NCI-H2107 (cell line): ENCODE results near the gene PPIP5K1.
"Not testable (repeated sequence)": the region's sequence is repeated elsewhere in the genome, so short reads cannot be mapped to it uniquely, and the experiment has no call there.

Experiments
- DNase-seq: peaks from one replicate; lab custom pipeline; 2025; lab: John Stamatoyannopoulos, UW

The PPIP5K1 gene

GRCh38 chr15:43545426-43545825, 44.6 kb downstream of the PPIP5K1 start:
- no peak for DNase-seq

DNA sequence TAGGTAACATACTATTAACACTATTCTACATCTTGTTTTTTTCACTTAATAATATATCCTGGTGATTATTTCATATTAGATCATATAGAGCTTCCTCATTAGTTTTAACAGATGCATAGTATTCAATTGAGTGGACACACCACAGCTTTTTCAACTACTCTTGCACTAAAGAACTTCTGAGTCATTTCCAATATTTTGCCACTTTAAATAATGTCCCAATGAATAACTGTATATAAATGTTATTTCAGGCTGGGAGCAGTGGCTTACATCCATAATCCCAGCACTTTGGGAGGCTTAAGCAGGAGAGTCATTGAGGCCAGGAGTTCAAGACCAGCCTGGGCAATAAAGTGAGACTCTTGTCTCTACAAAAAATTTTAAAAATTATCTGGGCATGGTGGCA, 45.7 kb downstream of the PPIP5K1 start:
- DNase-seq, result no peak

DNA sequence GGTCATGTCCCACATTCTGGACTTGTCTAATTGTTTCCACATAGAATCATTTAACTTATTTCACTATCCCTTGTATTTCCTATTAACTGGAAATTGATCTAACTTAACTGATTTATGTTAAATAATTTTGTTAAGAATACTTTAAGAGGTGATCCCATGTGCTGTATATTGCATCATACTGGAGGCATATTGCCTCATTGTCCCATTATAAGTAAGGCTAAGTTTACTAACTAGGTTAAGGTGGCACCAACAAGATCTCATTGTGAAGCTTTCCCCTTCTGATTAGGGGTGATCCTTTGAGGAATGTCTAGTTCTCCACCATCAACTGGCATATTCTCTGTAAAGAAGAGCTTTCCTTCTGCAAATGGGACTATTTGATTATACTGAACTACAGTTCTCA, 48.2 kb downstream of the PPIP5K1 start:
- DNase-seq, result no peak

DNA sequence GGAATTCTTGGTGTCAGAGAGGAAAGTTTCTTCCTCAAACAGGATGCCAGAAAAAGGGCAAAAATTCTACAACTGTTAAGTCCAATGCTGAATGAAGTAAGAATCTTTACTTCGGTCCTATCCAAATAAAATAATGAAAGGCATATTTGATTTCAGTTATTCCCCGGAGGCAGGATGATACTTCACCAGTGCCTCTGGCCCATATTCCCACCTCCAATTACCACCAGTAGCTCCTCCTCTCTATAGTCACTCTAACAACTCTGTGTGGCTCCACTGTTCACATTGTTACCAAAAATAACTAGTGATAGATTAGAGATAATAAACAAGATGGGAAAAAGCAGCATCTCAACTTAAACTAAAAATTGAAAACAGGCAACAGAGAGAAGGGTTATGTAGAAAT, 51.9 kb downstream of the PPIP5K1 start:
- no peak for DNase-seq

GRCh38 chr15:43534897-43535296, 55.1 kb downstream of the PPIP5K1 start:
- no peak for DNase-seq

GRCh38 chr15:43532826-43533225, 57.2 kb downstream of the PPIP5K1 start:
- DNase-seq, result not testable (repeated sequence)

DNA sequence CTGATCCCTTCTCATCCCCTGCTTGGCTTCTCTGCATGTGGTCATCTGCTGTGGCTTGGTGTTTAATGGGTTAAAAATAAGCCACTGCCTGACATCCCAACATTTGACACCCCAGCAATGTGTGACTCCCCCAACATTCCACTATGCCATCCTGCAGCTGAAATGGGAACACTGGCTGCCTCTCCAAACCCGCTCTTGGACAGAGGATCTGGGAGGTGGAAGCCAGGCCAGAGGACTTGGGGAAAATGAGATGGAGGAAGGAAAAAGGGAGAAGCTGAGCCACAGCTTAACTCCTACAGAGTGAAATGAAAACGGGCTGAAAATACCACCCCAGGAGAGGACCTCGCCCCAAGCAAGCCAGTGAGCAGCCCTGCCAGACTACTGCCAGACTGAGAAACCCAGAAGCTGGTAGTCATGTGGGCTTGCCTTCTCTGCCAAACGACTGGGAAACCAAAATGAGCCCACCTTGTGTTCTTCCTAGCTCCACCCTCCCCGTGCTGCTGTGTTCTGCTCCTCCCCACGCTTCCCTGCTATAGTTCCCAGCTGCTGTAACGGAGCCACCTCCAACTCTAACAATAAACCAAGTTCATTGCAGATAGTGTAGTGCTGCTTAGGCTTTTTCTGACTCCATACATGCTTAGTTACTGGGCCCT, 58.9 kb downstream of the PPIP5K1 start:
- DNase-seq, result no peak

DNA sequence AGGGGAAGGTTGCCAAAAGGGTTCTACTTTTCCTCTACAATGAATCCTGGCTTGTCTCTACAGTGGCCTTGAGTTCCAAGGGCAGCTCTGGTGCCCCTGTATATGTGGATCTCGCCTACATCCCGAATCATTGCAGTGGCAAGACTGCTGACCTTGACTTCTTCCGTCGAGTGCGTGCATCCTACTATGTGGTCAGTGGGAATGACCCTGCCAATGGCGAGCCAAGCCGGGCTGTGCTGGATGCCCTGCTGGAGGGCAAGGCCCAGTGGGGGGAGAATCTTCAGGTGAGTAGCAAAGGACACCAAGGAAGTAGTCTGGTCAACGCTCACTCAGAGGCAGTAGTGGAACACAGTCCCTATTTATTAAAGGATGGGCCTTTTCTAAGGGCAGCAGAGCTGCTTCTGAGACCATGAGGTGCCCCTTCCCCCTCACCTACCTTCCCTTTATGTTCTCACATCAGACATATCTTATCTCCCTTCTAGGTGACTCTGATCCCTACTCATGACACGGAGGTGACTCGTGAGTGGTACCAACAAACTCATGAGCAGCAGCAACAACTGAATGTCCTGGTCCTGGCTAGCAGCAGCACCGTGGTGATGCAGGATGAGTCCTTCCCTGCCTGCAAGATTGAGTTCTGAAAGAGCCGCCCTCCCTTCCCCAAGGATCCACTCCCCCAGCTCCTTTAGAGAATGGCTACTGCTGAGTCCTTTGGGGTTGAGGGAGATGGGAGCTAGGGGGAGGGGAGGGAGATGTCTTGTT, 60.2 kb downstream of the PPIP5K1 start:
- no peak for DNase-seq

- no peak for DNase-seq
These were observed 60.9 kb downstream of the PPIP5K1 start for GRCh38 chr15:43529141-43529540.

DNA sequence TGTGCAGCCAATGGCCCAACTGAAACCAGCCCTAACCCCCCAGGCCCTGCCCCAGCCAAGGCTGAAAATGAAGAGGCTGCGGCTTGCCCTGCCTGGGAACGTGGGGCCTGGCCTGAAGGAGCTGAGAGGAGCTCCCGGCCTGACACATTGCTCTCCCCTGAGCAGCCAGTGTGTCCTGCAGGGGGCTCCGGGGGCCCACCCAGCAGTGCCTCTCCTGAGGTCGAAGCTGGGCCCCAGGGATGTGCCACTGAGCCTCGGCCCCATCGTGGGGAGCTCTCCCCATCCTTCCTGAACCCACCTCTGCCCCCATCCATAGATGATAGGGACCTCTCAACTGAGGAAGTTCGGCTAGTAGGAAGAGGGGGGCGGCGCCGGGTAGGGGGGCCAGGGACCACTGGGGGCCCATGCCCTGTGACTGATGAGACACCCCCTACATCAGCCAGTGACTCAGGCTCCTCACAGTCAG, 61.4 kb downstream of the PPIP5K1 start:
- DNase-seq, result no peak

- DNase-seq, result no peak
These were observed 62.0 kb downstream of the PPIP5K1 start for GRCh38 chr15:43527802-43528541.

GRCh38 chr15:43527016-43527801, 62.8 kb downstream of the PPIP5K1 start:
- no peak for DNase-seq

- DNase-seq, result no peak
These were observed 63.6 kb downstream of the PPIP5K1 start for GRCh38 chr15:43526261-43526930.

- no peak for DNase-seq
These were observed 64.9 kb downstream of the PPIP5K1 start for GRCh38 chr15:43525131-43525530.

DNA sequence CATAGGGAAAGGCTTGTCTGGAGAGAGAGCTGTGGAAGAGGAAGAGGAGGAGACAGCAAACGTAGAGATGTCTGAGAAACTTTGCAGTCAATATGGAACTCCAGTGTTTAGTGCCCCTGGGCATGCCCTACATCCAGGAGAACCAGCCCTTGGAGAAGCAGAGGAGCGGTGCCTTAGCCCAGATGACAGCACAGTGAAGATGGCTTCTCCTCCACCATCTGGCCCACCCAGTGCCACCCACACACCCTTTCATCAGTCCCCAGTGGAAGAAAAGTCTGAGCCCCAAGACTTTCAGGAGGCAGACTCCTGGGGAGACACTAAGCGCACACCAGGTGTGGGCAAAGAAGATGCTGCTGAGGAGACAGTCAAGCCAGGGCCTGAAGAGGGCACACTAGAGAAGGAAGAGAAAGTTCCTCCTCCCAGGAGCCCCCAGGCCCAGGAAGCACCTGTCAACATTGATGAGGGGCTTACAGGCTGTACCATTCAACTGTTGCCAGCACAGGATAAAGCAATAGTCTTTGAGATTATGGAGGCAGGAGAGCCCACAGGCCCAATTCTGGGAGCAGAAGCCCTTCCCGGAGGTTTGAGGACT, 65.7 kb downstream of the PPIP5K1 start:
- no peak for DNase-seq

DNA sequence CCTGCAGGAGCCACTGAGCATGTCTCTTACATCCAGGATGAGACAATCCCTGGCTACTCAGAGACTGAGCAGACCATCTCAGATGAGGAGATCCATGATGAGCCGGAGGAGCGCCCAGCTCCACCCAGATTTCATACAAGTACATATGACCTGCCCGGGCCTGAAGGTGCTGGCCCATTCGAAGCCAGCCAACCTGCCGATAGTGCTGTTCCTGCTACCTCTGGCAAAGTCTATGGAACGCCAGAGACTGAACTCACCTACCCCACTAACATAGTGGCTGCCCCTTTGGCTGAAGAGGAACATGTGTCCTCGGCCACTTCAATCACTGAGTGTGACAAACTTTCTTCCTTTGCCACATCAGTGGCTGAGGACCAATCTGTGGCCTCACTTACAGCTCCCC, 66.4 kb downstream of the PPIP5K1 start:
- no peak for DNase-seq

DNA sequence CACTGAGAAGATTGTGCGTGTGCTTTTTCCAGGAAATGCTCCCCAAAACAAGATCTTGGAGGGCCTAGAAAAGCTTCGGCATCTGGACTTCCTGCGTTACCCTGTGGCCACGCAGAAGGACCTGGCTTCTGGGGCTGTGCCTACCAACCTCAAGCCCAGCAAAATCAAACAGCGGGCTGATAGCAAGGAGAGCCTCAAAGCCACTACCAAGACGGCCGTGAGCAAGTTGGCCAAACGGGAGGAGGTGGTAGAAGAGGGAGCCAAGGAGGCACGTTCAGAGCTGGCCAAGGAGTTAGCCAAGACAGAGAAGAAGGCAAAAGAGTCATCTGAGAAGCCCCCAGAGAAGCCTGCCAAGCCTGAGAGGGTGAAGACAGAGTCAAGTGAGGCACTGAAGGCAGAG, 67.8 kb downstream of the PPIP5K1 start:
- DNase-seq, result no peak

DNA sequence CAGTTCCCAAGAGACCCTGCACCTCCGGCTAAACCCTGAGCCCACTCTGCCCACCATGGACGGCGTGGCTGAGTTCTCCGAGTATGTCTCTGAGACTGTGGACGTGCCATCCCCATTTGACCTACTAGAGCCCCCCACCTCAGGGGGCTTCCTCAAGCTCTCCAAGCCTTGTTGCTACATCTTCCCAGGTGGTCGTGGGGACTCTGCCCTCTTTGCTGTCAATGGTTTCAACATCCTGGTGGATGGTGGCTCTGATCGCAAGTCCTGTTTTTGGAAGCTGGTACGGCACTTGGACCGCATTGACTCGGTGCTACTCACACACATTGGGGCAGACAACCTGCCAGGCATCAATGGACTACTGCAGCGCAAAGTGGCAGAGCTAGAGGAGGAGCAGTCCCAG, 68.6 kb downstream of the PPIP5K1 start:
- DNase-seq, result no peak

- DNase-seq, result no peak
These were observed 69.9 kb downstream of the PPIP5K1 start for GRCh38 chr15:43520138-43520537.

- DNase-seq, result no peak
These were observed 70.8 kb downstream of the PPIP5K1 start for GRCh38 chr15:43519196-43519595.

DNA sequence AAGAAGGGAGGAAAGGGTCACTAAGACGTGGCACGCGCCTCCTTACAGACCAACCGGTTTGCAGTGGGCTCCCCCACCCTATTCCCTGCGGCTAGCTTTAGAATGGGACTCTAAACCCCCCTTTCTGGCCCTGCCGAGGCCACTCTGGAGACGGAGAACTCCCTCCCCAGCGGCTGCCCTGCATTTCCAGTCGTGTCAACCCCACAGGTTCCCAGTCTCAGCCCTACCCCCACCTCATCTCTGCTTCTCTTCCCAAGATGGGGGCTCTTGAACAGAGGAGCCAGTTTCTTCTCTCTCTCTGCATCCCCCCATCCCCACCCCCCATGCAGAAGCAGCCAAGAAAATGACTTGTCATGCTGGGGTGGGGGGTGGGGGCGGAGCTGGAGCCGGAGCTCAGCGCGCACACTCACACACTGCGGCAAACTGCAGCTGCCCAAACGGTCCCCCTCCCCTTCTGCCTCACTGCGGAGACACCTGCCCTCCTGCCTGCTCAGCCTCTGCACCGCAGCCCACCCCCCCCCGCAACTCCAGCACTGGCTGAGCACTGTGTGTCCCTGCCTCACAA, 71.7 kb downstream of the PPIP5K1 start:
- DNase-seq, result no peak
